NCI-H128 (cell line): ENCODE data around the gene FOLH1.
"Not testable (repeated sequence)": the region's sequence is repeated elsewhere in the genome, so short reads cannot be mapped to it uniquely, and the experiment has no call there.

ENCODE experiments used
- DNase-seq: peaks from one replicate; lab custom pipeline; 2025; ENCODE audit not compliant: unreplicated experiment; lab: John Stamatoyannopoulos, UW

The FOLH1 gene

DNA sequence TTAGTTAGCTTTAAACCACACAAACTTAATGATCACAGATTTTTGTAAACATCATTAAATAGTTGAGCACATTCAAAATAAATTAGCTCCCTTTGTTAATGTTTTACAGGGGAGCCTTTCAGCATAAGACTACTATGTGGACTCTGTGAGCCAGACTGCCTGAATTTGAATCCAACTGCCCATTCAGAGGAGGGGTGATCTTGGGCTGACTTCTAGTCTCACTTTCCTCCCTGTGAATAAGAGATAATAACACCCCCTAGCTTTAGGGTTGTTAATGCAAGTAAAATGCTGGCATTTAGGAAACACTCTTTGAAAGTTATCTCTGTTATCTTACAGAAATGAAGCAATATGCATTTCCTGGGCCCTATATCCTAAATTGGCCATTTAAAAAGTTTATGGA is 23.6 kb downstream of the FOLH1 start:
- DNase-seq = not testable (repeated sequence)

GRCh38 chr11:49177936-49178335 is 30.5 kb downstream of the FOLH1 start:
- DNase-seq = not testable (repeated sequence)

DNA sequence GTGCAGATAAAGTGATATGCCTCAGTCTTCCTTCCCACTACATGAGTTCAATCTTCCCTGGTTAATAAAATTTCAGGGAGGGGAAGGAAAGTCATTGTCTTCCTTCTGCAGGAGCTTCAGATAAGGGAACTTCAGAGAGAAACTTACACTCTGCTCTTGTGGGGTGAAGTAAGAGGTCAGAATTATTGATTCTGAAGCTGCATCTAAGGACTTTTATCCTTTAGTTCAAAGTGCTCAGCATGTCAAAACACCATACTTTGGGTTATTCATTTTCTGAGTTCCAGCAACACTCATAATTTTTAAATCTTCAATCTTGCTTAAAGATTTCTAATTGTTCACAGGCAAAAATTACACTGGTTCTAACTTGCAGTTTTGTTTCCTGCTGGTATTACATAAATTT is 33.0 kb downstream of the FOLH1 start:
- not testable (repeated sequence) for DNase-seq

- not testable (repeated sequence) for DNase-seq
These were observed 33.6 kb downstream of the FOLH1 start for GRCh38 chr11:49174691-49175366.

DNA sequence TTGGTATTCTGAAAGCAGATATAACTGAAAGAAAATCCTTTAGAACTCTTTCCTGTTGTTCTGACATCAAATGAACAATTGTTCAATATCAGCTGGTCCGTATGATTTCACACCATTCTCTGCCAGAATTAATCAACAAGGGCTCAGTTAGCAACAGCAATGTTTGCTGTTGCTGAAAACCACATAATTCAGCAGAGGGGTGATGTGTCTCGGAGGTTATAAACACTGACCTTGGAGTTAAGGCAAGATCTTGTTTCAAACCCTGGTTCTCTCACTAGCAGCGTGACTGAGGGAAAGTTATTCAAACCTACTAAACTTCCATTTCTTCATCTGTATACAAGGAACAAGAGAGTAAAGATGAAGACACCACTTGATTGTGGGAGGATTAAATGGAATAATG is 36.8 kb downstream of the FOLH1 start:
- DNase-seq = not testable (repeated sequence)

GRCh38 chr11:49169579-49169978 is 38.8 kb downstream of the FOLH1 start:
- DNase-seq = not testable (repeated sequence)

GRCh38 chr11:49168992-49169391 is 39.4 kb downstream of the FOLH1 start:
- DNase-seq = not testable (repeated sequence)

DNA sequence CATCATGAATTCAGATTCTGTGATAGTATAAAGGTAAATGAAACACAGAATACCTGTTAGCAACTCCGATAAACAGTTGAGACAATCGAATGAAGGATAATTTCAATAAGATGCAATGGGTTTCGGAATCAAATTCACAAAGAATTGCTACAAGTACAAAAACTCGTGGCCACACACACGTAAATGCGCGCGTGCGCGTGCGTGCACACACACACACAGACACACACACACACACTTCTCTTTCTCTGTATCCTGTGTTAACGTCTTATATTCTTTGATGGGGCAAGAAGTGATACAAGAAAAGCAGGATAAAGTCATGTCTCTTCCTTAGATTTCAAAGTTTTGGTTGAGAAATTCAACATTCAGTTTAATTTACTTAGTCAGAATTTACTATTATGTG is 57.2 kb downstream of the FOLH1 start:
- no peak for DNase-seq

- DNase-seq = not testable (repeated sequence)
These were observed 106.0 kb downstream of the FOLH1 start for GRCh38 chr11:49102356-49102755.
